Measurements from ENCODE around the gene MED15.

- TF ChIP-seq CTCF (IDR thresholded peaks at IDR 0.05) = no peak
- TF ChIP-seq POLR2A (IDR thresholded peaks at IDR 0.05) = no peak
Observed at GRCh38 chr22:20584872-20585638, 77.6 kb downstream of the MED15 start.
